GM12874 (cell line): ENCODE measurements around the gene CDC73.

Experiments used
- TF ChIP-seq, protein P1 (sequence below): IDR thresholded peaks from 2 replicates; pipeline ENCODE4 v1.5.1; 2011; ENCODE audit warnings: low read depth, mild to moderate bottlenecking, control low read depth, low read length, moderate library complexity; ENCODE audit not compliant: insufficient read depth

The CDC73 gene

DNA sequence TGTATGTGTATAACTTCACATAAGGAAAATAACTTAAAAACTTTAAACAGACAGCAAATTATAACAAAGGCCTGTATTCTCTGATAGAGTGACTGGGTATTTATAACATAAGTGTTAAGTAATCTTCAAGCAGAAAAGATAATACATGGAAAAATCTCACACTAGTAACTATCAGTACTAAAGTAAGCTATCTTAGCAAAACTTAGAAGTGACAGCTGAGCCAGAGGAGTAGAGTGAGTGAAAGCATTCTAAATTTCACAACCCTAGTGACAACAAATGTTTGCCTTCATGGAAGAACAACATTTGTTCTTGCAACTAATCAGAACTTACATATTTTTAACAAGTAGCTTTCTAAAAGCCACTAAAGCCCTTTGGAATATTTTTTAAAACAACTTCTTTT is 139.1 kb downstream of the CDC73 start:
- TF ChIP-seq, protein P1, sequence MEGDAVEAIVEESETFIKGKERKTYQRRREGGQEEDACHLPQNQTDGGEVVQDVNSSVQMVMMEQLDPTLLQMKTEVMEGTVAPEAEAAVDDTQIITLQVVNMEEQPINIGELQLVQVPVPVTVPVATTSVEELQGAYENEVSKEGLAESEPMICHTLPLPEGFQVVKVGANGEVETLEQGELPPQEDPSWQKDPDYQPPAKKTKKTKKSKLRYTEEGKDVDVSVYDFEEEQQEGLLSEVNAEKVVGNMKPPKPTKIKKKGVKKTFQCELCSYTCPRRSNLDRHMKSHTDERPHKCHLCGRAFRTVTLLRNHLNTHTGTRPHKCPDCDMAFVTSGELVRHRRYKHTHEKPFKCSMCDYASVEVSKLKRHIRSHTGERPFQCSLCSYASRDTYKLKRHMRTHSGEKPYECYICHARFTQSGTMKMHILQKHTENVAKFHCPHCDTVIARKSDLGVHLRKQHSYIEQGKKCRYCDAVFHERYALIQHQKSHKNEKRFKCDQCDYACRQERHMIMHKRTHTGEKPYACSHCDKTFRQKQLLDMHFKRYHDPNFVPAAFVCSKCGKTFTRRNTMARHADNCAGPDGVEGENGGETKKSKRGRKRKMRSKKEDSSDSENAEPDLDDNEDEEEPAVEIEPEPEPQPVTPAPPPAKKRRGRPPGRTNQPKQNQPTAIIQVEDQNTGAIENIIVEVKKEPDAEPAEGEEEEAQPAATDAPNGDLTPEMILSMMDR, result no peak

DNA sequence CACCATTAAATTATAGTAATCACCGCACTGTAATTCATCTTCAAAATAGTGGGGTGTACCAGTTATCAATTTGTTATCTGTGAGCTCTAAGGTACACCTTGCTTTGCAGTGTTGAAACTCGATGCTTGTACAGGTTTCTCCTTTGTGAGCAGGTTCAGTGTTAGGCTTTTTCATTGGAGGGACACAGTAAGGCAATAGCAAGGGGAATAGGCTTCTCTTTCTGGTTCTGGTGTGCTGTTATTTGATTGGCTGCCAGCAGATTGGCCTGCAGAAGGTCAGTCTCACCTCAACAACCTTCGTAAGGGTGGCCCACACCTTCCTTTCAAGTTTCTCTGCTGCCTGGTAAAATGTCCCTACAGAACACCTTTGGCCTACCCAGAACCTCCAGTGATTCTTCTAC is 140.8 kb downstream of the CDC73 start:
- TF ChIP-seq, protein P1, result no peak

DNA sequence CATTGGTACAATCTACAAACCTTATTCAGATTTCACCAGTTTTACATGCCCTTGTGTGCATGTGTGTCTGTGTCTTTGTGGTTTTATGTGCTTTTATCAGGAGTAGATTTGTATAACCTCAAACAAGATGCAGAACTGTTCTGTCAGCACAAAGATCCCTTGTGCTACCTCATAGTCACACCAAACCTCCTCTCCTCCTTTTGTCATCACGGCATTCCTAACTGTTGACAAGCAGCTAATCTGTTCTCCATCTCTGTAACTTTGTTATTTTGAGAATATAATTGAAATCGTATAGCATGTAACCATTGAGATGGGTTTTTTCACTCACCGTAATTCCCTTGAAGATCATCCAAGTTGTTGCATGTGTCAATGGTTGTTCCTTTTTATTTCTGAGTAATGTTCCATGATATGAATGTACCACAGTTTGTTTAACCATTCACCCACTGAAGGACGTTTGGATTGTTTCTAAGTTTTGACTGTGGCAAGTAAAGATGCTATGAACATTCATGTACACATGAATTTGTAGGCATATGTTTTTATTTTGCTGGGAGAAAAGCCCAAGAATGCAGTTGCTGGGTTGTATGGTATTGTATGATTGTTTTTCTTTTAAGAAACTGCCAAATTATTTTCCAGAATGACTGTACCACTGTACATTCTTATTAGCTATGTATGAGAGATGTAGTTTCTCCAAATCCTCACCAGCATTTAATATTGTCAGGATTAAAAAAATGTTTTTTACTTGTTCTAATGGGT is 142.7 kb downstream of the CDC73 start:
- TF ChIP-seq, protein P1, result no peak

DNA sequence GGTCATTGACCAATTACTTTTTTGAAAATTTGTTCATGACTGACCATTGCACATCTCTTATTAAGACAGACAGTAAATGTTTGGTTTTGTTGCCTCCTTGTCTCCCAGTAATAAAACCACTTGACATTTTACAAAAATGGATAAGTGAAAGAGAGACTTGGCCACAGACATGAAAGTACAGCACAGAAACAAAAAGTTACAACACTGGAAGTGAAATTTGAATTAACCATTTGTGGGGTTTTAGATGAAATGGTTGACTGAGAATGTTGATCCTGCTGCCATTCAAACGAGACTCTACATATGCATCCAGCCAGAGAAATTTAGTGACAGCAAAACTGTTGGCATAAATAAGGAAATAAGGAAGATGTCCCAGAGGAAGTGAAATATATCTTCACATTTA is 143.9 kb downstream of the CDC73 start:
- TF ChIP-seq, protein P1, result no peak

DNA sequence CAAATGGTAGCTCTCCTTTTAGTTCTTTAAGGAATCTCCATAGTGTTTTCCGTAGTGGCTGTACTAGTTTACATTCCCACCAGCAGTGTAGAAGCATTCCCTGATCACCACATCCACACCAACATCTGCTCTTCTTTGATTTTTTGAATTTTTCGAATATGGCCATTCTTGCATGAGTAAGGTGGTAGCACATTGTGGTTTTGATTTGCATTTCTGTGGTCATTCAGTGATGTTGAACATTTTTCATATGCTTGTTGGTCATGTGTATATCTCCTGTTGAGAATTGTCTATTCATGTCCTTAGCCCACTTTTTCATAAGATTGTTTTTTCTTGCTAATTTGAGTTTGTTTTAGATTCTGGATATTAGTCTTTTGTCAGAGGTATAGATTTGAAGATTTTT is 149.2 kb downstream of the CDC73 start:
- TF ChIP-seq, protein P1, result no peak

DNA sequence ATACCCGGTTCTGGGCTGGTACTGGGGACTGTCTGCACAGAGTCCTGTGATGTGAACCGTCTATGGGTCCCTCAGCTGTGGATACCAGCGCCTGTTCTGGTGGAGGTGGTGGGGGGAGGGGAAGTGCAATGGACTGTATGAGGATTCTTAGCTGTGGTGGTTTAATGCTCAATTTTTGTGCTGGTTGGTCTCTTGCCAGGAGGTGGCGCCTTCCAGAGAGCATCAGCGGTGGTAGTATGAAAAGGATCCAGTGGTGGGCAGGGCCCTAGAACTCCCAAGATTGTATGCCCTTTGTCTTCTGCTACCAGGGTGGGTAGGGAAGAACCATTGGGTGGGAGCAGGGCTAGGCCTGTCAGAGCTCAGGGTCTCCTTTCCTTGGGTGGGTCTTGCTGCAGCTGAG is 153.9 kb downstream of the CDC73 start:
- TF ChIP-seq, protein P1, result no peak

DNA sequence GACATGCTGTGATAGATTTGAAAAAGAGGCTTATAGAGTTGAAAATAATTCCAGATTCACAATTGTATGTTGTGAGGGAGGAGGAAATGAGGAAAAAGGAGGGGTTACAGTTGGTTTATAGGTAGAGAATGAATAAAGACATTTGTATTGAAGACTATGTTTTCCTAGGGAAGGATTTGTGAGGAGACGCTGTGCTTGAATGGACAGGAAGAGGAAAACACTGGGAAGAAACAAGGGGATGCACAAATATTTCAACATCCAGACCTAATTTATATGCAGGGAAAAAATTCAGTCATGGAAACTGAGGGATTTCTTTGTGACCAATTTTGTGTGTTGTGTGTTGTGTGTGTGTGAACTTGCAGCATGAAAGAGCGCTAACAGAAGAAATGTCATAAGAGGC is 157.1 kb downstream of the CDC73 start:
- TF ChIP-seq, protein P1, result no peak
